PC-3 (cell line): ENCODE data around the gene OR1F1. TPM values are rescaled to one million over a fixed set of nuclear protein-coding genes. Genes with fewer than 3 reads are reported as not detected.
"Not testable (repeated sequence)": the region's sequence is repeated elsewhere in the genome, so short reads cannot be mapped to it uniquely, and the experiment has no call there.

Experiments
- ATAC-seq: fragments of 200-7000 bp; cut with Tn5 transposase; 2 replicates; pipeline ENCODE4 v1.9.1; 2020; ENCODE audit warnings: mild to moderate bottlenecking, moderate library complexity
- BruUV-seq: library from RNA; stranded (reverse); fragments of 400-500 nt; replicated peaks from 2 replicates; lab custom pipeline; 2021; lab: Mats Ljungman, UMichigan
- CTCF ChIA-PET: fragments of 300-600 bp; sonication (Branson Sonifier 250); formaldehyde crosslinking; loops from one replicate; lab custom pipeline; 2022; ENCODE audit warnings: antibody characterized with exemption; lab: Charles Lee
- POLR2A ChIA-PET: fragments of 300-600 bp; sonication (Branson Sonifier 250); formaldehyde crosslinking; loops from one replicate; lab custom pipeline; 2022; ENCODE audit warnings: antibody characterized with exemption; ENCODE audit not compliant: unreplicated experiment; lab: Charles Lee
- DNase-seq: peaks from one replicate; pipeline ENCODE4 v3.0.0-alpha.2; 2015
- H2AFZ ChIP-seq: fragments of 300-600 bp; sonication (generic); 2 replicates; pipeline ENCODE4 v1.6.0; 2016; ENCODE audit warnings: antibody characterized with exemption, low read length
- H3F3A ChIP-seq: fragments of 300-600 bp; sonication (generic); one replicate; pipeline ENCODE4 v1.6.0; 2017; ENCODE audit warnings: antibody characterized with exemption, low read length, control low read depth, mild to moderate bottlenecking; ENCODE audit not compliant: unreplicated experiment
- H3K27ac ChIP-seq: fragments of 300-600 bp; sonication (generic); 2 replicates; pipeline ENCODE4 v1.5.1; 2016; ENCODE audit warnings: mild to moderate bottlenecking, low read length
- H3K27me3 ChIP-seq: fragments of 300-600 bp; sonication (generic); 2 replicates; pipeline ENCODE4 v1.6.1; 2016; ENCODE audit warnings: low read length, mixed read lengths
- H3K36me3 ChIP-seq: fragments of 300-600 bp; sonication (generic); 2 replicates; pipeline ENCODE4 v1.6.1; 2016; ENCODE audit warnings: low read depth, mixed run types, low read length, mixed read lengths
- H3K4me1 ChIP-seq: fragments of 300-600 bp; sonication (generic); 2 replicates; pipeline ENCODE4 v1.5.1; 2016; ENCODE audit warnings: low read length; ENCODE audit not compliant: insufficient read depth
- H3K4me2 ChIP-seq: fragments of 300-600 bp; sonication (generic); 2 replicates; pipeline ENCODE4 v1.6.0; 2016; ENCODE audit warnings: low read length
- H3K4me3 ChIP-seq: fragments of 300-600 bp; sonication (generic); 2 replicates; pipeline ENCODE4 v1.5.1; 2016; ENCODE audit warnings: mild to moderate bottlenecking, low read length, mixed read lengths
- H3K79me2 ChIP-seq: fragments of 300-600 bp; sonication (generic); 2 replicates; pipeline ENCODE4 v1.6.1; 2017; ENCODE audit warnings: low read length, mixed read lengths
- H3K9ac ChIP-seq: fragments of 300-600 bp; sonication (generic); 2 replicates; pipeline ENCODE4 v1.6.0; 2016; ENCODE audit warnings: mild to moderate bottlenecking, low read length
- H3K9me2 ChIP-seq: fragments of 300-600 bp; sonication (generic); replicated peaks from 2 replicates; pipeline ENCODE4 v1.6.1; 2016; ENCODE audit warnings: mixed run types, low read length, mixed read lengths
- H3K9me3 ChIP-seq: fragments of 300-600 bp; sonication (generic); 2 replicates; pipeline ENCODE4 v1.6.1; 2016; ENCODE audit warnings: low read length, mixed read lengths
- H4K20me1 ChIP-seq: fragments of 300-600 bp; sonication (generic); 2 replicates; pipeline ENCODE4 v1.6.1; 2016; ENCODE audit warnings: low read length, mixed read lengths
- CTCF ChIP-seq: fragments of 300-600 bp; sonication (generic); conservative IDR thresholded peaks from 2 replicates; pipeline ENCODE4 v1.5.1; 2017; ENCODE audit warnings: antibody characterized with exemption, low read depth, mild to moderate bottlenecking, low read length
- EZH2 ChIP-seq: fragments of 300-600 bp; sonication (generic); IDR thresholded peaks from one replicate; pipeline ENCODE4 v1.6.1; 2017; ENCODE audit warnings: antibody characterized with exemption, mild to moderate bottlenecking, low read length; ENCODE audit not compliant: unreplicated experiment
- EZH2phosphoT487 ChIP-seq: fragments of 300-600 bp; sonication (generic); IDR thresholded peaks from 2 replicates; pipeline ENCODE4 v1.6.1; 2018; ENCODE audit warnings: mild to moderate bottlenecking, antibody characterized with exemption, low read length, borderline replicate concordance
- intact Hi-C: fragments of 100-400 bp; cut with micrococcal nuclease; formaldehyde crosslinking; loops from 2 replicates; pipeline ENCODE4 v1.9.0; 2023
- total RNA-seq: library from RNA; depleted of rRNA; stranded (reverse); fragments of >200 nt; gene quantifications from 2 replicates; pipeline ENCODE4 v1.2.3, GENCODE V29; 2014

The OR1F1 gene
- total RNA-seq, 1 experiment from 2014 or later = not detected

- H3K36me3 ChIP-seq = no peaks in the 10 kb centered on the region
- H3K4me1 ChIP-seq = no peaks in the 10 kb centered on the region
- H3K27me3 ChIP-seq = no peaks in the 10 kb centered on the region
- H2AFZ ChIP-seq = no peak overlapping the region
- no peaks in the 10 kb centered on the region for H4K20me1 ChIP-seq
- H3K4me2 ChIP-seq = no peak overlapping the region
- no peak for ATAC-seq
- TF ChIP-seq EZH2 (no peak), EZH2phosphoT487 (no peak), CTCF (no peak)
- ChIA-PET POLR2A (no interaction called here), CTCF (no interaction called here)
- no TSS peak for BruUV-seq
- H3F3A ChIP-seq = no peaks in the 10 kb centered on the region
- H3K79me2 ChIP-seq = no peaks in the 10 kb centered on the region
- H3K9me2 ChIP-seq = no peaks in the 10 kb centered on the region
- intact Hi-C loops = no loop called here
- H3K9ac ChIP-seq = no peak overlapping the region
- no peaks in the 10 kb centered on the region for H3K9me3 ChIP-seq
- H3K27ac ChIP-seq = no peak overlapping the region
- H3K4me3 ChIP-seq = no peak overlapping the region
- peak; percentile 15 for DNase-seq
Measured at GRCh38 chr16:3193221-3194212, 5.5 kb downstream of the OR1F1 start.

DNA sequence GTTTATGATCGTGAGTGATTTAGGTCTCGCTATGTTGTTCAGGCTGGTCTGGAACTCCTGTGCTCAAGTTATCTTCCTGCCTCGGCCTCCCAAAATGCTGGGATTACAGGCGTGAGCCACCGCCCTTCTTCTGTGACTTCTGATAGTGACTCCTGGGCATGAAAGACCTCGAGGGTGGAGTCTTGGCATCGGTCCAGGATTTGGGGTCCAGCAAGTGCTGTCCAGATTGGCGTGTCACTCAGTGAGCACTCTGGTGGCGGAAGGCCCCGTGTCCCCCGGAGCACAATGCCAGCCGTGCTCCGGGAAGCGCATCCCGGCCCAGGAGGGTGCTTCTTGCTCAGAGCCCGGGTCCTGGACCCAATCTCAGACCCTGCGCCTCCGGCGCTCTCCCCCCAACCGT, 6.8 kb downstream of the OR1F1 start:
- BruUV-seq = no TSS peak
- no peak overlapping the region for H2AFZ ChIP-seq
- no peaks in the 10 kb centered on the region for H4K20me1 ChIP-seq
- H3K36me3 ChIP-seq = no peaks in the 10 kb centered on the region
- H3K4me1 ChIP-seq = no peaks in the 10 kb centered on the region
- no peak overlapping the region for H3K27ac ChIP-seq
- DNase-seq (no peak), ATAC-seq (no peak)
- no peak for TF ChIP-seq CTCF
- TF ChIP-seq EZH2 = no peak
- TF ChIP-seq EZH2phosphoT487 = no peak
- no peaks in the 10 kb centered on the region for H3F3A ChIP-seq
- H3K9ac ChIP-seq = no peak overlapping the region
- ChIA-PET CTCF (no interaction called here), POLR2A (no interaction called here)
- H3K79me2 ChIP-seq = no peaks in the 10 kb centered on the region
- no peaks in the 10 kb centered on the region for H3K27me3 ChIP-seq
- H3K9me2 ChIP-seq = no peaks in the 10 kb centered on the region
- intact Hi-C loops = no loop called here
- H3K9me3 ChIP-seq = no peaks in the 10 kb centered on the region
- H3K4me2 ChIP-seq = no peak overlapping the region
- no peak overlapping the region for H3K4me3 ChIP-seq

GRCh38 chr16:3195975-3196374, 8.0 kb downstream of the OR1F1 start:
- Histone ChIP-seq H3K36me3 (no peaks in the 10 kb centered on the region), H3K4me2 (no peak overlapping the region), H3K9ac (no peak overlapping the region), H3K79me2 (no peaks in the 10 kb centered on the region), H3F3A (no peaks in the 10 kb centered on the region), H4K20me1 (no peaks in the 10 kb centered on the region), H3K4me1 (no peaks in the 10 kb centered on the region), H3K9me2 (no peaks in the 10 kb centered on the region), H3K4me3 (no peak overlapping the region), H2AFZ (no peak overlapping the region), H3K27me3 (no peaks in the 10 kb centered on the region), H3K27ac (no peak overlapping the region), H3K9me3 (no peaks in the 10 kb centered on the region)
- ChIA-PET POLR2A (no interaction called here), CTCF (no interaction called here)
- peak; percentile 6 for DNase-seq
- TF ChIP-seq EZH2 (no peak), CTCF (no peak), EZH2phosphoT487 (no peak)
- ATAC-seq = no peak
- BruUV-seq = no TSS peak
- intact Hi-C loops = no loop called here

- BruUV-seq, H3K9me3 ChIP-seq, H3K79me2 ChIP-seq, H3K9me2 ChIP-seq, H3K9ac ChIP-seq, intact Hi-C loops, H3K27me3 ChIP-seq, H3K4me2 ChIP-seq, POLR2A ChIA-PET, H3K36me3 ChIP-seq, ATAC-seq, H3K4me1 ChIP-seq, H3F3A ChIP-seq, H3K27ac ChIP-seq, H3K4me3 ChIP-seq, H2AFZ ChIP-seq, CTCF ChIA-PET, H4K20me1 ChIP-seq, DNase-seq: not testable (repeated sequence)
Measured at GRCh38 chr16:3197694-3198333, 9.8 kb downstream of the OR1F1 start.
